K562 (cell line): ENCODE measurements around the gene RBP3. TPM values are rescaled to one million over a fixed set of nuclear protein-coding genes. Genes with fewer than 3 reads are reported as not detected.

Experiments
- ATAC-seq: fragments of 200-7000 bp; cut with Tn5 transposase; 3 replicates; pipeline ENCODE4 v1.9.1; 2020; ENCODE audit warnings: moderate library complexity
- BruUV-seq: library from RNA; stranded (reverse); fragments of 400-500 nt; replicated peaks from 2 replicates; lab custom pipeline; 2021; lab: Mats Ljungman, UMichigan
- CTCF ChIA-PET: fragments of 300-600 bp; formaldehyde crosslinking; extraction: SDS; loops from one replicate; lab custom pipeline; 2021; ENCODE audit warnings: low intra/inter-chr PET ratio; lab: Yijun Ruan, JAX
- POLR2A ChIA-PET: fragments of 300-600, 350-650 bp; sonication (Branson Sonifier 250); formaldehyde crosslinking; extraction: SDS; loops from one replicate; lab custom pipeline; 2021; ENCODE audit warnings: antibody characterized with exemption, inconsistent platforms; lab: Yijun Ruan, JAX
- DNase-seq, 4 experiments: peaks; one replicate each; pipeline versions ENCODE4 v3.0.0 to v3.0.0-alpha.2; 2011 to 2018; ENCODE audit warnings: low spot score in 3 of 4, mixed read lengths in 3 of 4; ENCODE audit errors: extremely low read depth in 1 of 4
- FAIRE-seq: peaks from 2 replicates; lab custom pipeline; 2011; peaks lifted over from hg19 to GRCh38; lab: Jason Lieb, UNC
- H2AFZ ChIP-seq: 2 replicates; pipeline ENCODE4 v1.6.0; 2011; ENCODE audit warnings: low read depth, low read length, control low read depth, inconsistent platforms
- H3K27ac ChIP-seq: fragments of 200-600 bp; 3 replicates; pipeline ENCODE4 v1.8.0; 2011; ENCODE audit warnings: low read depth, mild to moderate bottlenecking, control low read depth, inconsistent platforms, low read length, moderate library complexity, mixed read lengths; ENCODE audit errors: extremely low read depth
- H3K27me3 ChIP-seq, 2 experiments: fragments of 300-600 bp in 1 of 2; 2 replicates in 1 of 2; 3 replicates in 1 of 2; pipeline versions ENCODE4 v1.6.0 to v1.8.0; 2011; ENCODE audit warnings: inconsistent platforms in 2 of 2, low read length in 2 of 2, mild to moderate bottlenecking in 1 of 2, mixed read lengths in 1 of 2, moderate library complexity in 1 of 2; ENCODE audit not compliant: control insufficient read depth in 2 of 2, insufficient read depth in 2 of 2
- H3K36me3 ChIP-seq: fragments of 300-600 bp; 3 replicates; pipeline ENCODE4 v1.8.0; 2011; ENCODE audit warnings: mild to moderate bottlenecking, low read length, inconsistent platforms; ENCODE audit not compliant: control insufficient read depth, insufficient read depth
- H3K4me1 ChIP-seq, 2 experiments: fragments of 200-600 bp in 1 of 2; replicated peaks in 1 of 2; 2 replicates in 1 of 2; 3 replicates in 1 of 2; pipeline versions ENCODE4 v1.5.1 to v1.8.0; 2011; ENCODE audit warnings: inconsistent platforms in 2 of 2, low read length in 2 of 2, mild to moderate bottlenecking in 1 of 2, mixed read lengths in 1 of 2, moderate library complexity in 1 of 2; ENCODE audit not compliant: control insufficient read depth in 2 of 2, insufficient read depth in 2 of 2
- H3K4me2 ChIP-seq: 2 replicates; pipeline ENCODE4 v1.6.1; 2011; ENCODE audit warnings: low read length, control low read depth, inconsistent platforms, mixed read lengths; ENCODE audit not compliant: insufficient read depth
- H3K4me3 ChIP-seq: fragments of 200-600 bp; sonication (generic), shearing (Covaris generic); 2 replicates; pipeline ENCODE4 v1.5.1; 2016; ENCODE audit warnings: control low read depth, inconsistent platforms
- H3K79me2 ChIP-seq: fragments of 200-600 bp; 3 replicates; pipeline ENCODE4 v1.8.0; 2011; ENCODE audit warnings: low read length, inconsistent platforms; ENCODE audit not compliant: control insufficient read depth, insufficient read depth
- H3K9ac ChIP-seq, 2 experiments: 2 replicates each; pipeline versions ENCODE4 v1.6.0 to v1.6.1; 2011; ENCODE audit warnings: low read depth in 2 of 2, low read length in 2 of 2, control low read depth in 1 of 2, inconsistent platforms in 1 of 2, mild to moderate bottlenecking in 1 of 2, mixed read lengths in 1 of 2; ENCODE audit not compliant: insufficient read depth in 1 of 2
- H3K9me1 ChIP-seq: one replicate; pipeline ENCODE4 v1.6.0; 2011; ENCODE audit warnings: inconsistent platforms, mild to moderate bottlenecking, low read length, moderate library complexity; ENCODE audit not compliant: control insufficient read depth, insufficient read depth
- H3K9me3 ChIP-seq: replicated peaks from 2 replicates; pipeline ENCODE4 v1.5.1; 2011; ENCODE audit warnings: low read depth, low read length, inconsistent platforms; ENCODE audit not compliant: control insufficient read depth, insufficient read depth
- H4K20me1 ChIP-seq: replicated peaks from 2 replicates; pipeline ENCODE4 v1.6.1; 2011; ENCODE audit warnings: low read length, inconsistent platforms, mixed read lengths; ENCODE audit not compliant: control insufficient read depth, insufficient read depth
- EP300 ChIP-seq: IDR thresholded peaks from 2 replicates; pipeline ENCODE4 v1.6.1; 2012; ENCODE audit warnings: low read length, improper control_type of control experiment
- ETV1 ChIP-seq: fragments of 450-650 bp; conservative IDR thresholded peaks from 2 replicates; pipeline ENCODE4 v1.6.1; 2016; ENCODE audit warnings: missing genetic modification characterization, control low read depth, low read depth, missing compliant biosample characterization
- HNRNPL ChIP-seq: fragments of 200-400 bp; formaldehyde crosslinking; IDR thresholded peaks from 2 replicates; pipeline ENCODE4 v1.6.1; 2017; ENCODE audit warnings: low read depth, mild to moderate bottlenecking, low read length
- NFIC ChIP-seq: fragments of 450-650 bp; IDR thresholded peaks from 2 replicates; pipeline ENCODE4 v1.6.1; 2017; ENCODE audit warnings: mild to moderate bottlenecking, inconsistent platforms
- RBM22 ChIP-seq: fragments of 200-400 bp; formaldehyde crosslinking; IDR thresholded peaks from 2 replicates; pipeline ENCODE4 v1.6.1; 2018; ENCODE audit warnings: low read length, low read depth; ENCODE audit not compliant: poor library complexity, severe bottlenecking
- RFX5 ChIP-seq: IDR thresholded peaks from 2 replicates; pipeline ENCODE4 v1.6.1; 2011; ENCODE audit warnings: low read depth, mild to moderate bottlenecking, improper control_type of control experiment, low read length
- ZNF140 ChIP-seq: fragments of 250-450 bp; sonication (Bioruptor Pico); IDR thresholded peaks from 2 replicates; pipeline ENCODE4 v1.8.0; 2021; ENCODE audit warnings: moderate library complexity, mild to moderate bottlenecking, inconsistent platforms
- ZNF212 ChIP-seq: fragments of 450-650 bp; formaldehyde crosslinking; IDR thresholded peaks from 2 replicates; pipeline ENCODE4 v1.4.0; 2020; ENCODE audit warnings: mild to moderate bottlenecking
- ZNF41 ChIP-seq: fragments of 250-450 bp; sonication (Bioruptor Pico); conservative IDR thresholded peaks from 2 replicates; pipeline ENCODE4 v1.4.0; 2020; ENCODE audit warnings: mild to moderate bottlenecking
- ZSCAN29 ChIP-seq: fragments of 450-650 bp; IDR thresholded peaks from 2 replicates; pipeline ENCODE4 v1.6.1; 2017
- WGBS: fragments of 100-300 bp; shearing (Covaris generic); methylation state at CpG from one replicate; pipeline ENCODE4 v1.1.6; 2016; ENCODE audit warnings: low coverage, mixed read lengths; ENCODE audit not compliant: insufficient coverage; ENCODE audit errors: missing lambda C conversion rate; 5-methylcytosine and 5-hydroxymethylcytosine counted together
- in situ Hi-C: fragments of 300-500 bp; cut with MboI; formaldehyde crosslinking; loops from 4 replicates; pipeline ENCODE4 v1.15.0; 2018; ENCODE audit warnings: inconsistent platforms, mixed read lengths
- intact Hi-C: fragments of 100-400 bp; cut with micrococcal nuclease; formaldehyde crosslinking; loops from 2 replicates; pipeline ENCODE4 v1.14.2; 2022
- polyA plus RNA-seq, 8 experiments: library from polyadenylated mRNA; depleted of rRNA in 4 of 8; stranded (reverse) in 5 of 8; unstranded in 3 of 8; fragments of >200 nt; fragmentation: Nextera tagmentation in 2 of 8; fragmentation: Illumina TruSeq in 1 of 8; extraction: Ambion mirVana in 2 of 8; extraction: Trizol in 1 of 8; gene quantifications; 2 replicates each; pipeline versions ENCODE4 v1.2.1 to v1.2.3, GENCODE V29; 2011 to 2014; ENCODE audit warnings: inconsistent platforms in 1 of 8, missing spikeins in 1 of 8
- total RNA-seq, 7 experiments: library from RNA; depleted of rRNA in 6 of 7; stranded (reverse); fragments of >200 nt in 6 of 7; fragmentation: Illumina TruSeq in 2 of 7; extraction: Trizol in 2 of 7; gene quantifications; 2 replicates each; pipeline versions ENCODE4 v1.2.1 to v1.2.3, GENCODE V29; 2011 to 2021; ENCODE audit warnings: low replicate concordance in 1 of 7
- TF ChIP-seq, protein P1 (sequence below): fragments of 150-350 bp; IDR thresholded peaks from 2 replicates; pipeline ENCODE4 v1.6.1; 2014; ENCODE audit warnings: low read depth, mild to moderate bottlenecking, low read length, borderline replicate concordance
- TF ChIP-seq, protein P2 (sequence below): fragments of 450-650 bp; IDR thresholded peaks from 2 replicates; pipeline ENCODE4 v1.6.1; 2016; ENCODE audit warnings: missing biosample characterization, missing genetic modification characterization

The RBP3 gene
- total and polyA plus RNA-seq, 9 of the 15 experiments (the other 6 are each of a cell fraction or from before 2014, with no cell fraction given) = not detected

DNA sequence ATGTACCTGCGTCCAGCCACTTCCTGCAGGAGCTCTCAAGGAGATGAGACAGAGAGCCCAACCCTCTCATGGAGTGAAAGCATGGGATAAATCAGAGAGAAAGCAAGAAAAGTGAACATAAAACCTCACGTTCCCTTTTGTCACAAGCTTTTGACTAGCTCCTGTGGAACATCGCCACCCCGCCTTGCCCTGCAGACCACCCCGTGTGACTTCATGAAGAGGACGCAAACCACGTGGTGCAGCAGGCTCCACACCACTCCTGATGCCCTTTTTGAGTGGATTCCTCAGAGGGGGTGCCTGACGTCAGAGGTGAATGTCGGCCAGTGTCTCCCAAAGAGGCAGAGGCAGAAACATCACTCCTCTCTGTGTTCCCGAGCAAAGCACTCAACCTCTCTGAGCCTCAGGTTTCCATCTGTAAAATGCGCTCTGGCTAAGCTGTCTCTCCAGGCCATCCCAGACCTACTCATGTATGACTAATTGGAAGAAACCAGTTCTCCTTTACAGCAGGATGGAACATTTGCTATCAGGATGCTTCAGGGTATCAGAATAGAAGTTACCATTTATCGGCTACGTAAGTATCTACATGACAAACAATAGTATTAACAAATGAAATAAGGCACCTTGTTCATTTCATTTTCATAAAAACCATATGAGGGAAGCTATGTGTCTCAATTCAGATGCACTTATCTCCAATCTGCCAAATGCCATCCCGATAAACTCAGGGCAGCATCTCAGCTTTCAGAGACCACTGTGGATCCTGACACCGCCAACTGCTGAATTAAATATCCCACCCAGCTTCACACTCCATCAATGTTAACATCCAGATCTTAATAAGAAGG, 30.7 kb downstream of the RBP3 start:
- ChIA-PET CTCF (no interaction called here), POLR2A (interaction anchor here (1.0 to 1.5 kb wide), 3 partner anchors 12 to 1095 kb away, joined by 3 to 7 read pairs (median 4); no protein-coding TSS in a partner anchor)
- Histone ChIP-seq H3K4me3 (no peak overlapping the region), H3K9me1 (no peaks in the 10 kb centered on the region), H3K79me2 (no peaks in the 10 kb centered on the region), H3K9me3 (no peaks in the 10 kb centered on the region), H3K27me3 (peaks cover 39 to 80% of the 10 kb centered on the region in 2 experiments), H3K4me1 (peaks cover 0 to 4% of the 10 kb centered on the region in 2 experiments; a peak in 2 of 5 replicates), H2AFZ (no peak overlapping the region), H3K27ac (no peak overlapping the region), H4K20me1 (0 out of 2 replicates have a peak, but pooled peaks cover 9% of the 10 kb centered on the region), H3K4me2 (no peak overlapping the region), H3K9ac (no peak overlapping the region), H3K36me3 (no peaks in the 10 kb centered on the region)
- DNase-seq (no peak), FAIRE-seq (no peak), ATAC-seq (no peak)
- in situ Hi-C loops (no loop called here), intact Hi-C loops (no loop called here)
- TF ChIP-seq, protein P1, sequence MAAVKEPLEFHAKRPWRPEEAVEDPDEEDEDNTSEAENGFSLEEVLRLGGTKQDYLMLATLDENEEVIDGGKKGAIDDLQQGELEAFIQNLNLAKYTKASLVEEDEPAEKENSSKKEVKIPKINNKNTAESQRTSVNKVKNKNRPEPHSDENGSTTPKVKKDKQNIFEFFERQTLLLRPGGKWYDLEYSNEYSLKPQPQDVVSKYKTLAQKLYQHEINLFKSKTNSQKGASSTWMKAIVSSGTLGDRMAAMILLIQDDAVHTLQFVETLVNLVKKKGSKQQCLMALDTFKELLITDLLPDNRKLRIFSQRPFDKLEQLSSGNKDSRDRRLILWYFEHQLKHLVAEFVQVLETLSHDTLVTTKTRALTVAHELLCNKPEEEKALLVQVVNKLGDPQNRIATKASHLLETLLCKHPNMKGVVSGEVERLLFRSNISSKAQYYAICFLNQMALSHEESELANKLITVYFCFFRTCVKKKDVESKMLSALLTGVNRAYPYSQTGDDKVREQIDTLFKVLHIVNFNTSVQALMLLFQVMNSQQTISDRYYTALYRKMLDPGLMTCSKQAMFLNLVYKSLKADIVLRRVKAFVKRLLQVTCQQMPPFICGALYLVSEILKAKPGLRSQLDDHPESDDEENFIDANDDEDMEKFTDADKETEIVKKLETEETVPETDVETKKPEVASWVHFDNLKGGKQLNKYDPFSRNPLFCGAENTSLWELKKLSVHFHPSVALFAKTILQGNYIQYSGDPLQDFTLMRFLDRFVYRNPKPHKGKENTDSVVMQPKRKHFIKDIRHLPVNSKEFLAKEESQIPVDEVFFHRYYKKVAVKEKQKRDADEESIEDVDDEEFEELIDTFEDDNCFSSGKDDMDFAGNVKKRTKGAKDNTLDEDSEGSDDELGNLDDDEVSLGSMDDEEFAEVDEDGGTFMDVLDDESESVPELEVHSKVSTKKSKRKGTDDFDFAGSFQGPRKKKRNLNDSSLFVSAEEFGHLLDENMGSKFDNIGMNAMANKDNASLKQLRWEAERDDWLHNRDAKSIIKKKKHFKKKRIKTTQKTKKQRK = no peak
- TF ChIP-seq ZNF212 (CRISPR knock-in tag) (no peak), RFX5 (no peak), RBM22 (no peak), ZNF41 (CRISPR knock-in tag) (no peak), ZNF140 (CRISPR knock-in tag) (no peak), ETV1 (no peak), NFIC (no peak), ZSCAN29 (no peak), EP300 (no peak), HNRNPL (no peak)
- TF ChIP-seq, protein P2, sequence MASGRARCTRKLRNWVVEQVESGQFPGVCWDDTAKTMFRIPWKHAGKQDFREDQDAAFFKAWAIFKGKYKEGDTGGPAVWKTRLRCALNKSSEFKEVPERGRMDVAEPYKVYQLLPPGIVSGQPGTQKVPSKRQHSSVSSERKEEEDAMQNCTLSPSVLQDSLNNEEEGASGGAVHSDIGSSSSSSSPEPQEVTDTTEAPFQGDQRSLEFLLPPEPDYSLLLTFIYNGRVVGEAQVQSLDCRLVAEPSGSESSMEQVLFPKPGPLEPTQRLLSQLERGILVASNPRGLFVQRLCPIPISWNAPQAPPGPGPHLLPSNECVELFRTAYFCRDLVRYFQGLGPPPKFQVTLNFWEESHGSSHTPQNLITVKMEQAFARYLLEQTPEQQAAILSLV (tag) = no peak
- BruUV-seq = no TSS peak
- 2% methylated on average over 15 of the region's 15 CpGs for WGBS
